GM12878 (cell line): Measurements from ENCODE around the gene DDX49. TPM values are rescaled to one million over a fixed set of nuclear protein-coding genes. Genes with fewer than 3 reads are reported as not detected.

Experiments used
- ATAC-seq: fragments of 200-7000 bp; cut with Tn5 transposase; 3 replicates; pipeline ENCODE4 v1.9.1; 2020; ENCODE audit warnings: mild to moderate bottlenecking, moderate library complexity
- BruUV-seq: library from RNA; stranded (reverse); fragments of 400-500 nt; replicated peaks from 2 replicates; lab custom pipeline; 2021; lab: Mats Ljungman, UMichigan
- CTCF ChIA-PET: fragments of 300-600 bp; sonication (Branson Sonifier 250); formaldehyde crosslinking; extraction: SDS; loops from one replicate; lab custom pipeline; 2021; ENCODE audit warnings: inconsistent platforms; lab: Yijun Ruan, JAX
- POLR2A ChIA-PET: fragments of 350-600 bp; formaldehyde crosslinking; extraction: SDS; loops from one replicate; lab custom pipeline; 2021; ENCODE audit warnings: inconsistent platforms; lab: Charles Lee
- RAD21 ChIA-PET: fragments of 300-600 bp; sonication (Branson Sonifier 250); formaldehyde crosslinking; loops from one replicate; lab custom pipeline; 2023; ENCODE audit warnings: antibody characterized with exemption; ENCODE audit not compliant: unreplicated experiment; lab: Charles Lee
- SMC1A ChIA-PET: fragments of 300-600 bp; sonication (Branson Sonifier 250); formaldehyde crosslinking; loops from one replicate; lab custom pipeline; 2023; ENCODE audit not compliant: unreplicated experiment, uncharacterized antibody; lab: Charles Lee
- DNase-seq: peaks from one replicate; pipeline ENCODE4 v3.0.0-alpha.2; 2011; ENCODE audit warnings: low read depth, low spot score
- FAIRE-seq: peaks from 3 replicates; lab custom pipeline; 2011; peaks lifted over from hg19 to GRCh38; lab: Jason Lieb, UNC
- H2AFZ ChIP-seq: 2 replicates; pipeline ENCODE4 v1.6.0; 2011; ENCODE audit warnings: low read depth, low read length, control low read depth; ENCODE audit not compliant: control insufficient read depth
- H3K27ac ChIP-seq: 2 replicates; pipeline ENCODE4 v1.5.1; 2011; ENCODE audit warnings: control low read depth; ENCODE audit not compliant: control insufficient read depth, insufficient read depth
- H3K27me3 ChIP-seq, 2 experiments: replicated peaks in 1 of 2; 2 replicates each; pipeline versions ENCODE4 v1.6.0 to v1.6.1; 2011; ENCODE audit warnings: low read length in 1 of 2; ENCODE audit not compliant: control insufficient read depth in 2 of 2, insufficient read depth in 2 of 2
- H3K36me3 ChIP-seq, 2 experiments: 2 replicates each; pipeline ENCODE4 v1.5.1; 2011; ENCODE audit warnings: low read length in 1 of 2; ENCODE audit not compliant: control insufficient read depth in 2 of 2, insufficient read depth in 2 of 2
- H3K4me1 ChIP-seq: 2 replicates; pipeline ENCODE4 v1.6.1; 2011; ENCODE audit warnings: mild to moderate bottlenecking, low read length, moderate library complexity, mixed read lengths; ENCODE audit not compliant: control insufficient read depth, insufficient read depth
- H3K4me2 ChIP-seq: 2 replicates; pipeline ENCODE4 v1.6.0; 2011; ENCODE audit warnings: control low read depth; ENCODE audit not compliant: control insufficient read depth, insufficient read depth
- H3K4me3 ChIP-seq: fragments of 200-600 bp; sonication (generic); 2 replicates; pipeline ENCODE4 v1.5.1; 2016
- H3K79me2 ChIP-seq: 2 replicates; pipeline ENCODE4 v1.6.0; 2011; ENCODE audit warnings: low read length; ENCODE audit not compliant: control insufficient read depth, insufficient read depth
- H3K9ac ChIP-seq: 2 replicates; pipeline ENCODE4 v1.8.0; 2011; ENCODE audit warnings: low read length, control low read depth, mixed read lengths; ENCODE audit not compliant: control insufficient read depth, insufficient read depth
- H3K9me3 ChIP-seq: replicated peaks from 3 replicates; pipeline ENCODE4 v1.5.1; 2011; ENCODE audit warnings: mild to moderate bottlenecking, low read length; ENCODE audit not compliant: control insufficient read depth, insufficient read depth
- H4K20me1 ChIP-seq: 2 replicates; pipeline ENCODE4 v1.6.0; 2011; ENCODE audit not compliant: control insufficient read depth, insufficient read depth
- JUND ChIP-seq: IDR thresholded peaks from 2 replicates; pipeline ENCODE4 v1.6.1; 2012; ENCODE audit warnings: low read depth, mild to moderate bottlenecking, low read length, improper control_type of control experiment, moderate library complexity
- POLR2A ChIP-seq: IDR thresholded peaks from 2 replicates; pipeline ENCODE4 v1.6.1; 2011; ENCODE audit warnings: low read depth, mild to moderate bottlenecking, low read length
- RB1 ChIP-seq: fragments of 450-650 bp; formaldehyde crosslinking; IDR thresholded peaks from 2 replicates; pipeline ENCODE4 v1.6.1; 2017; ENCODE audit warnings: mild to moderate bottlenecking, borderline replicate concordance
- SUZ12 ChIP-seq: fragments of 200-600 bp; sonication (generic); IDR thresholded peaks from one replicate; pipeline ENCODE4 v1.6.1; 2018; ENCODE audit warnings: antibody characterized with exemption, mild to moderate bottlenecking; ENCODE audit not compliant: unreplicated experiment
- TARDBP ChIP-seq: IDR thresholded peaks from 2 replicates; pipeline ENCODE4 v1.6.1; 2016; ENCODE audit warnings: borderline replicate concordance
- WGBS: methylation state at CpG from one replicate; pipeline ENCODE4 v1.1.6; 2016; ENCODE audit warnings: low lambda C conversion rate; ENCODE audit not compliant: insufficient replicate concordance, insufficient coverage; ENCODE audit errors: missing lambda C conversion rate; 5-methylcytosine and 5-hydroxymethylcytosine counted together
- in situ Hi-C: fragments of 300-500 bp; cut with MboI; formaldehyde crosslinking; loops from 9 replicates; pipeline ENCODE4 v1.14.3; 2018; ENCODE audit warnings: mixed read lengths
- intact Hi-C: fragments of 100-400 bp; cut with micrococcal nuclease; formaldehyde crosslinking; loops from one replicate; pipeline ENCODE4 v1.14.2; 2022; ENCODE audit not compliant: unreplicated experiment
- polyA plus RNA-seq, 11 experiments: library from polyadenylated mRNA; depleted of rRNA in 4 of 11; unstranded in 6 of 11; stranded (reverse) in 5 of 11; fragments of >200 nt; fragmentation: Nextera tagmentation in 4 of 11; fragmentation: Illumina TruSeq in 1 of 11; extraction: Ambion mirVana in 4 of 11; extraction: Trizol in 1 of 11; gene quantifications; 1 replicate in 1 of 11; 2 replicates in 10 of 11; pipeline versions ENCODE4 v1.2.1 to v1.2.3, GENCODE V29; 2011 to 2016; ENCODE audit warnings: inconsistent platforms in 2 of 11, missing spikeins in 2 of 11, low read depth in 1 of 11
- total RNA-seq, 4 experiments: library from RNA; depleted of rRNA in 3 of 4; stranded (reverse); fragments of >200 nt in 3 of 4; fragmentation: Illumina TruSeq in 1 of 4; extraction: Trizol in 1 of 4; gene quantifications; 2 replicates each; pipeline versions ENCODE4 v1.2.1 to v1.2.3, GENCODE V29; 2013 to 2021
- TF ChIP-seq, protein P1 (sequence below): fragments of 450-650 bp; IDR thresholded peaks from 2 replicates; pipeline ENCODE4 v1.6.1; 2018; ENCODE audit warnings: mild to moderate bottlenecking, low read depth, moderate library complexity; ENCODE audit not compliant: partially characterized antibody
- TF ChIP-seq, protein P2 (sequence below): fragments of 450-650 bp; IDR thresholded peaks from 2 replicates; pipeline ENCODE4 v1.6.1; 2017; ENCODE audit warnings: mild to moderate bottlenecking

DDX49 gene
- total and polyA plus RNA-seq, 10 of the 15 experiments (the other 5 are each of a cell fraction or from before 2014, with no cell fraction given) = 0.58 to 102 (median 48.1) TPM

DNA sequence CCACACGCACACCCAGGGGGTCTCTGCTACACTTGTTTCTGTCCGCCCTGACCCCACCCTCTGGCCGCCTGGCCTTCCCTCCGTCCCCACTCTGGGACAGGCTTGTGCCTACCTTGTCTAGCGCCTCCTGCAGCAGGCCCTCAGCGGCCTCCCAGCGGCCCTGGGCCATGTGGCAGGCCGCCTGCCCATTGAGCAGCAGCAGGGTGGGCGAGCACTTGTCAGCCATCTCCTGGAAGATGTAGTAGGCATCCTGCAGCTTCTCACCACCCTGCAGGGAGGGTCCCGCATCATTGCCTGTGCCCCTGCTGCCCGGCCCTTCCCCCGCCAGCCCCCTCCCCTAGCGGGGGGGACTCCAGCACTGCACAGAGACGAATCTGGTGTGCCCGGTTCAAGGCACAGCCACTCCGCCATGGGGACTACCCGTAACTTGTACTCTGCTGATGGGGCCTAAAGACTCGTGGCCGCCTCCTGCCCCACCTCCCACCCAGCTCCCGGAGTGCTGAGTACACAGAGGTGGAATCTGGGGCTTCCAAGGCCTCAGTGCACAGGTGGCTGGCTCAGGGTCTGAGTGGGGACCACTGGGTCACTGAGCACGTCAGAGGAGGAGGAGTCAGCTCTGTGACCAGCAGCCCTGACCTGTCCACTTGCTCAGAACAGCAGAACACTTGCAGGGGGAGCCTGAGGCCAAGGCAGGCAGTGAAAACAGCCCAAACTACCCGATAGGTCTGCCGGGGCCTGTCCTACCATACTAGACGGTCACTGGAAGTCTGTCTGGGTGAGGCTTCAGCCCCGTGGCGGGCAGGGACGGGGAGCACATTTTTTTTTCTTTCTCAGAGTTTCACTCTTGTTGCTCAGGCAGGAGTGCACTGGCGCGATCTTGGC is 16.1 kb upstream of the DDX49 start:
- DNase-seq = no peak
- ChIA-PET RAD21 (no interaction called here), SMC1A (no interaction called here), CTCF (no interaction called here), POLR2A (no interaction called here)
- FAIRE-seq = no peak
- no peak overlapping the region for H3K27ac ChIP-seq
- no peak for ATAC-seq
- intact Hi-C loops (no loop called here), in situ Hi-C loops (no loop called here)
- H3K9me3 ChIP-seq = no peaks in the 10 kb centered on the region
- H2AFZ ChIP-seq = no peak overlapping the region
- peaks cover 2 to 9% of the 10 kb centered on the region in 2 experiments; a peak in 2 of 4 replicates for H3K36me3 ChIP-seq
- no peaks in the 10 kb centered on the region for H3K27me3 ChIP-seq
- no peak overlapping the region for H3K9ac ChIP-seq
- H3K4me2 ChIP-seq = no peak overlapping the region
- H4K20me1 ChIP-seq = no peaks in the 10 kb centered on the region
- H3K4me3 ChIP-seq = no peak overlapping the region
- no peaks in the 10 kb centered on the region for H3K79me2 ChIP-seq
- WGBS = 93% methylated on average over 29 of the region's 29 CpGs
- TF ChIP-seq, protein P1, sequence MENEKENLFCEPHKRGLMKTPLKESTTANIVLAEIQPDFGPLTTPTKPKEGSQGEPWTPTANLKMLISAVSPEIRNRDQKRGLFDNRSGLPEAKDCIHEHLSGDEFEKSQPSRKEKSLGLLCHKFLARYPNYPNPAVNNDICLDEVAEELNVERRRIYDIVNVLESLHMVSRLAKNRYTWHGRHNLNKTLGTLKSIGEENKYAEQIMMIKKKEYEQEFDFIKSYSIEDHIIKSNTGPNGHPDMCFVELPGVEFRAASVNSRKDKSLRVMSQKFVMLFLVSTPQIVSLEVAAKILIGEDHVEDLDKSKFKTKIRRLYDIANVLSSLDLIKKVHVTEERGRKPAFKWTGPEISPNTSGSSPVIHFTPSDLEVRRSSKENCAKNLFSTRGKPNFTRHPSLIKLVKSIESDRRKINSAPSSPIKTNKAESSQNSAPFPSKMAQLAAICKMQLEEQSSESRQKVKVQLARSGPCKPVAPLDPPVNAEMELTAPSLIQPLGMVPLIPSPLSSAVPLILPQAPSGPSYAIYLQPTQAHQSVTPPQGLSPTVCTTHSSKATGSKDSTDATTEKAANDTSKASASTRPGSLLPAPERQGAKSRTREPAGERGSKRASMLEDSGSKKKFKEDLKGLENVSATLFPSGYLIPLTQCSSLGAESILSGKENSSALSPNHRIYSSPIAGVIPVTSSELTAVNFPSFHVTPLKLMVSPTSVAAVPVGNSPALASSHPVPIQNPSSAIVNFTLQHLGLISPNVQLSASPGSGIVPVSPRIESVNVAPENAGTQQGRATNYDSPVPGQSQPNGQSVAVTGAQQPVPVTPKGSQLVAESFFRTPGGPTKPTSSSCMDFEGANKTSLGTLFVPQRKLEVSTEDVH = no peak
- TF ChIP-seq, protein P2, sequence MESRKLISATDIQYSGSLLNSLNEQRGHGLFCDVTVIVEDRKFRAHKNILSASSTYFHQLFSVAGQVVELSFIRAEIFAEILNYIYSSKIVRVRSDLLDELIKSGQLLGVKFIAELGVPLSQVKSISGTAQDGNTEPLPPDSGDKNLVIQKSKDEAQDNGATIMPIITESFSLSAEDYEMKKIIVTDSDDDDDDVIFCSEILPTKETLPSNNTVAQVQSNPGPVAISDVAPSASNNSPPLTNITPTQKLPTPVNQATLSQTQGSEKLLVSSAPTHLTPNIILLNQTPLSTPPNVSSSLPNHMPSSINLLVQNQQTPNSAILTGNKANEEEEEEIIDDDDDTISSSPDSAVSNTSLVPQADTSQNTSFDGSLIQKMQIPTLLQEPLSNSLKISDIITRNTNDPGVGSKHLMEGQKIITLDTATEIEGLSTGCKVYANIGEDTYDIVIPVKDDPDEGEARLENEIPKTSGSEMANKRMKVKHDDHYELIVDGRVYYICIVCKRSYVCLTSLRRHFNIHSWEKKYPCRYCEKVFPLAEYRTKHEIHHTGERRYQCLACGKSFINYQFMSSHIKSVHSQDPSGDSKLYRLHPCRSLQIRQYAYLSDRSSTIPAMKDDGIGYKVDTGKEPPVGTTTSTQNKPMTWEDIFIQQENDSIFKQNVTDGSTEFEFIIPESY = peak; percentile 49; the same call in 1 of the 2 replicates
- TF ChIP-seq JUND (no peak), TARDBP (no peak), RB1 (no peak), SUZ12 (no peak), POLR2A (peak; percentile 38; the same call in 1 of the 2 replicates)
- no TSS peak for BruUV-seq
- no peaks in the 10 kb centered on the region for H3K4me1 ChIP-seq
